Large intestine (tissue), 3 donors: Measurements from ENCODE around the gene NKX1-1. TPM values are rescaled to one million over a fixed set of nuclear protein-coding genes. Genes with fewer than 3 reads are reported as not detected.
"Not testable (repeated sequence)": the region's sequence is repeated elsewhere in the genome, so short reads cannot be mapped to it uniquely, and the experiment has no call there.

ENCODE experiments used
- DNase-seq, 2 donors: peaks; one replicate each; pipeline versions ENCODE4 v3.0.0 to v3.0.0-alpha.2; 2013
- H3K27ac ChIP-seq: one replicate; pipeline ENCODE4 v1.5.1; 2013; ENCODE audit warnings: low read length
- H3K27me3 ChIP-seq: 2 replicates; pipeline ENCODE4 v1.6.1; 2013; ENCODE audit warnings: low read length; ENCODE audit not compliant: control insufficient read depth, insufficient read depth
- H3K36me3 ChIP-seq: 2 replicates; pipeline ENCODE4 v1.6.1; 2013; ENCODE audit warnings: low read length; ENCODE audit not compliant: control insufficient read depth, insufficient read depth
- H3K4me1 ChIP-seq: one replicate; pipeline ENCODE4 v1.6.1; 2013; ENCODE audit warnings: low read length; ENCODE audit not compliant: control insufficient read depth, insufficient read depth
- H3K4me3 ChIP-seq: one replicate; pipeline ENCODE4 v1.5.1; 2013; ENCODE audit warnings: low read length
- H3K9me3 ChIP-seq: one replicate; pipeline ENCODE4 v1.6.1; 2013; ENCODE audit warnings: mild to moderate bottlenecking, low read depth, low read length, moderate library complexity; ENCODE audit not compliant: control insufficient read depth
- WGBS: methylation state at CpG from one replicate; pipeline ENCODE4 v1.1.5; 2013; ENCODE audit warnings: low lambda C conversion rate; ENCODE audit not compliant: insufficient coverage; 5-methylcytosine and 5-hydroxymethylcytosine counted together
- polyA plus RNA-seq: library from polyadenylated mRNA; unstranded; fragments of 120-200 nt; gene quantifications from one replicate; pipeline ENCODE4 v1.2.1, GENCODE V29; 2013

NKX1-1 gene
- polyA plus RNA-seq, 1 donor = not detected

- no peak for DNase-seq
- peaks cover 20% of the 10 kb centered on the region for H3K27me3 ChIP-seq
- no peaks in the 10 kb centered on the region for H3K4me1 ChIP-seq
- H3K4me3 ChIP-seq = no peak overlapping the region
- H3K27ac ChIP-seq = no peak overlapping the region
- H3K9me3 ChIP-seq = peaks cover 52% of the 10 kb centered on the region
- WGBS = 100% methylated on average over 2 of the region's 13 CpGs
- peaks cover 9% of the 10 kb centered on the region for H3K36me3 ChIP-seq
Measured at GRCh38 chr4:1395941-1396805, 10.1 kb downstream of the NKX1-1 start.

DNA sequence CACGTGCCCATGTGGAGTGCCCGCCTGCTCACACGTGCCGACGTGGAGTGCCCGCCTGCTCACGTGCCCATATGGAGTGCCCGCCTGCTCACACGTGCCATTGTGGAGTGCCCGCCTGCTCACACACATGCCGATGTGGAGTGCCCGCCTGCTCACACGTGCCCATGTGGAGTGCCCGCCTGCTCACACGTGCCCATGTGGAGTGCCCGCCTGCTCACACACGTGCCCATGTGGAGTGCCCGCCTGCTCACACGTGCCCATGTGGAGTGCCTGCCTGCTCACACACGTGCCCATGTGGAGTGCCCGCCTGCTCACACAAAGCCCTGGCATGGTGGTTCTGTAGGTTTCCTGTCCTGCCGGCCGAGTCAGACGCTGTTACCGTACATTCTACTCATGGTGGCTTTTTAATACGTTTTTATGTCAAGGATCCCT is 10.8 kb downstream of the NKX1-1 start:
- DNase-seq, H3K4me3 ChIP-seq, H3K27ac ChIP-seq, H3K36me3 ChIP-seq, H3K4me1 ChIP-seq: not testable (repeated sequence)
- Histone ChIP-seq H3K9me3 (peaks cover 58% of the 10 kb centered on the region), H3K27me3 (peaks cover 12% of the 10 kb centered on the region)
- 100% methylated on average over 1 of the region's 26 CpGs for WGBS

- H3K27me3 ChIP-seq, DNase-seq: not testable (repeated sequence)
- no CpG with 5 or more reads among the region's 63 CpGs for WGBS
Measured at GRCh38 chr4:1394554-1395388, 11.5 kb downstream of the NKX1-1 start.

DNA sequence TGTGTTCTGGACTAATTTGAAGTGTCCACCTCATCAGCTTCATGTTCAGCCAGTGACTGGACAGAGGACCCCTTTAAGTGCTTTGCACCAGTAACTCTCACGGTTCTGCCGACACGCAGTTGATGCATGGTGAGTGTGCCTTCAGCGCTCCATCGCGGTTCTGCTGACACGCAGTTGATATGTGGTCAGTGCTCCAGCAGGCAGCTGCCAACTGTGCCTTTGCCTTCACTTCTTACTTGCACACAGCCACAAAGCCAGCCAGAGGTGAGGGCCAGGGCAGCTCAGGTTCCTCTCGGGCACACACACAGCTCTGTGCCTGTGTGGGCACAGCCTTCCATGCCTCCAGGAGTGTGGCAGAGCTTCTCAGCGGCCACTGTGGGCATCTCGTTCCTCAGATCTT is 12.4 kb downstream of the NKX1-1 start:
- Histone ChIP-seq H3K4me1 (no peaks in the 10 kb centered on the region), H3K4me3 (no peak overlapping the region), H3K9me3 (peaks cover 47% of the 10 kb centered on the region), H3K27me3 (no peaks in the 10 kb centered on the region), H3K36me3 (peaks cover 9% of the 10 kb centered on the region), H3K27ac (no peak overlapping the region)
- DNase-seq = no peak
- WGBS = no CpG with 5 or more reads among the region's 10 CpGs

More at GRCh38 chr4:1394554-1395388, 11.5 kb downstream of the NKX1-1 start:
- not testable (repeated sequence) for H3K27ac ChIP-seq, H3K4me3 ChIP-seq, H3K4me1 ChIP-seq, H3K36me3 ChIP-seq
- H3K9me3 ChIP-seq = peaks cover 55% of the 10 kb centered on the region

- not testable (repeated sequence) for H3K4me3 ChIP-seq, H3K27me3 ChIP-seq, H3K4me1 ChIP-seq, H3K27ac ChIP-seq, H3K36me3 ChIP-seq, DNase-seq
- WGBS = 90% methylated on average over 2 of the region's 5 CpGs
- H3K9me3 ChIP-seq = peaks cover 46% of the 10 kb centered on the region
Measured at GRCh38 chr4:1393363-1393762, 12.9 kb downstream of the NKX1-1 start.

DNA sequence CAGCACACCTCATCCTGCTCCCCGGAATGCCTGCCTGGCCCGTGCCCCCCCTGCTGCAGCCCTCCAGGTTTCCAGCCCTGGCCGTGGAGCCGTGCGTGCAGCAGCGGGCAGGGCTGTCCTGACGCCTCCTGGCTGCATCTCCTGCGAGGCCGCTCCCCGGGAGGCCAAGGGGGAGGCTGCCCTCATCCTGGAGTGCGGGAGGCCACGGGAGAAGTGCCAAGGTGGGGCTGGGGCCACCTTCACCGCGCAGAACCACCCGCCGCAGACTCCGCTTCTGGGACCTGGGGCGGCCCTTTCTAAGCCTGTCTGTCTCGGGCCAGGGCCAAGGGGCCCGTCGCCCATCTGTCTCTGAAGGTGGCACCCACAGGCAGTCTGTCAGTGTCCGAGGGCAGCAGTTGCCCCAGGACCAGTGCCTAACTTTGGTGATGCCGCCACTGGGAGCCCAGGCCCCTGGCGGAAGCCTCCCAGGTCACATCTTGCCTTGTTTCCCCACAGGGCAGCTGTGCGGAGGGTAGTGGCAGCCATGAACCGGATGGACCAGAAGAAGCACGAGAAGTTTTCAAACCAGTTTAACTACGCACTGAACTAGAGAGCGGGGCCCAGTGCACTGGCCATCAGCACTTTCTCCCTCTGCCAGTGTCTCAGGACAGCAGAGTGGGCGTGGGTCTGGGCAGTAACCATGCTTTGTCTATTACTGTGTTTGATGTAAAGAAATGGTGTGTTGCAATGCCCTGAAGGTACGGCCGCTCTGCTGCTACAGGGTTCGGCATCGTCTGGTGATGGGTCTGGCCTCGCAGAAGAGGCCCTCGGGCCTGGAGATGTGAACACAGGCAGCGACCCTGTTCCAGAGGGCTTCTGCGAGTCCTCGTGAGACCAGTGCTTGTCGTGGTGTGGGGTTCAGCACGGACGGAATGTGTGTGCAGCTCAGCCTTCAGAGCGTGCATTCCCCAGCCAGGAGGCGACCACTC is 20.6 kb downstream of the NKX1-1 start:
- H3K4me1 ChIP-seq = no peaks in the 10 kb centered on the region
- no CpG with 5 or more reads among the region's 44 CpGs for WGBS
- H3K36me3 ChIP-seq = peaks cover 17% of the 10 kb centered on the region
- no peaks in the 10 kb centered on the region for H3K27me3 ChIP-seq
- no peak overlapping the region for H3K27ac ChIP-seq
- H3K9me3 ChIP-seq = peaks cover 10% of the 10 kb centered on the region
- no peak overlapping the region for H3K4me3 ChIP-seq
- DNase-seq = no peak

GRCh38 chr4:1384675-1385372 is 21.4 kb downstream of the NKX1-1 start:
- WGBS = no CpG with 5 or more reads among the region's 16 CpGs
- DNase-seq = no peak
- Histone ChIP-seq H3K4me1 (no peaks in the 10 kb centered on the region), H3K27ac (no peak overlapping the region), H3K36me3 (peaks cover 18% of the 10 kb centered on the region), H3K9me3 (peaks cover 9% of the 10 kb centered on the region), H3K4me3 (no peak overlapping the region), H3K27me3 (no peaks in the 10 kb centered on the region)

DNA sequence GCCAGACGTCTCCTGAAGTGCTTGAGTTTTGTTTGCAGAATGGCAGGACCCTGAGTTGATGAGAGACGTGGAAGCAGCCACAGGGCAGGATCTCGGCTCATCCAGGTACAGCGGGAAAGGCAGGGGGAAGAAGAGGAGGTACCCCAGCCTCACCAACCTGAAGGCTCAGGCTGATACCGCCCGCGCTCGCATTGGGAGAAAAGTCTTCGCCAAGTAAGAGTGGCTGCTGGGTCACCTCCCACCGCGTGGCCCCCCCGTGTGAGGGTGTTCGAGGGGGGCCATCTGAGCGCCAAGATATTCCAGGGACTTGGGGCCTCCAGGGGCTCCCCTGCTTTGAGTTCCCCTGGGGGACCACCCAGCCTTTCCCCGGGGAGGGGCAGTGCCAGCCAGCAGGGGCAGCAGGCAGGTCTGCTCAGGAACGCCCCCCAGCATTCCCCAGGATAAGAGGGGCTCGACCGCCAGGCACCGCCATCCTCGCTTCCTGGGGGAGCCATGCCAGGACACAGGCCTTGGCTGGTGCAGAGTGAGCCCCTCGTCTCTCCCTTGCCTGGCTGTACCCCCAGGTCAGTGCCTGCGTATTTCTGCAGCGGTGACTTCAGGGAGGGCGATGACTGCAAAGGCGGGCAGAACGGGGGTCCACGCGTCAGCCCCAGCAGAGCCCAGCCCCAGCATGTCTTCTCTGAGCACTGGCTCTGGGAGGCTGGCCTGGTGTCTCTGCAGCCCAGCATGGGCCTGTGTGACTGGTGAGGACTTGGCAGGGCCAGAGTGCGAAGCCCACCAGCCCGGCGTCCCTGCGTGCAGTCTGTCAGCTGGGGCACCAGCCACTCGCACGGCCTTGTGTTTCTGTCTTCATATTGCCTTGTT is 22.3 kb downstream of the NKX1-1 start:
- no peak overlapping the region for H3K4me3 ChIP-seq
- no peaks in the 10 kb centered on the region for H3K27me3 ChIP-seq
- H3K36me3 ChIP-seq = peaks cover 18% of the 10 kb centered on the region
- no peak overlapping the region for H3K27ac ChIP-seq
- DNase-seq = no peak
- H3K4me1 ChIP-seq = no peaks in the 10 kb centered on the region
- WGBS = no CpG with 5 or more reads among the region's 34 CpGs
- peaks cover 9% of the 10 kb centered on the region for H3K9me3 ChIP-seq
